ENCODE results near the gene PRKG1. TPM values are rescaled to one million over a fixed set of nuclear protein-coding genes. Genes with fewer than 3 reads are reported as not detected.

Gene PRKG1
- total and polyA plus RNA-seq, 7 experiments from 2014 or later, result 0.19 TPM; not detected in 6

GRCh38 chr10:51178634-51179033, 104.3 kb downstream of the PRKG1 start:
- POLR2A ChIA-PET, result no interaction called here
- intact Hi-C loops (cut with micrococcal nuclease), result no loop called here
- Histone ChIP-seq H3K36me3 (ENCODE audit: control insufficient read depth in 2 of 3, insufficient read depth in 3 of 3, low read length in 3 of 3) (no peaks in the 10 kb centered on the region), H3K4me3 (ENCODE audit: low read length) (no peak overlapping the region), H3K9me3 (ENCODE audit: control insufficient read depth in 2 of 3, low read length in 3 of 3) (no peaks in the 10 kb centered on the region), H3K27me3 (ENCODE audit: control insufficient read depth in 2 of 2, insufficient read depth in 2 of 2, low read length in 2 of 2) (no peaks in the 10 kb centered on the region), H3K27ac (ENCODE audit: low read depth, low read length) (no peak overlapping the region), H3K4me1 (ENCODE audit: control insufficient read depth in 2 of 2, insufficient read depth in 2 of 2, low read length in 2 of 2) (no peaks in the 10 kb centered on the region)
- DNase-seq (no peak), ATAC-seq (no peak)
- CTCF ChIA-PET, result no interaction called here
- no peaks in the 10 kb centered on the region for H3K36me3 Mint-ChIP-seq
- no peak overlapping the region for H3K4me3 Mint-ChIP-seq
- no peaks in the 10 kb centered on the region for H3K9me3 Mint-ChIP-seq
- no peaks in the 10 kb centered on the region for H3K27me3 Mint-ChIP-seq
- H3K27ac Mint-ChIP-seq, result no peak overlapping the region
- H3K4me1 Mint-ChIP-seq, result no peaks in the 10 kb centered on the region

GRCh38 chr10:51180141-51180540, 105.9 kb downstream of the PRKG1 start:
- ChIA-PET POLR2A (no interaction called here), CTCF (no interaction called here)
- no peak overlapping the region for H3K27ac ChIP-seq (ENCODE audit: low read depth, low read length)
- no peaks in the 10 kb centered on the region for H3K36me3 Mint-ChIP-seq
- no peaks in the 10 kb centered on the region for H3K9me3 ChIP-seq (ENCODE audit: control insufficient read depth in 2 of 3, low read length in 3 of 3)
- intact Hi-C loops (cut with micrococcal nuclease), result no loop called here
- peaks cover 0 to 2% (median 0%) of the 10 kb centered on the region in 11 donors for H3K9me3 Mint-ChIP-seq
- no peaks in the 10 kb centered on the region for H3K4me1 ChIP-seq (ENCODE audit: control insufficient read depth in 2 of 2, insufficient read depth in 2 of 2, low read length in 2 of 2)
- no peak overlapping the region for H3K4me3 Mint-ChIP-seq
- no peak overlapping the region for H3K4me3 ChIP-seq (ENCODE audit: low read length)
- H3K27ac Mint-ChIP-seq, result no peak overlapping the region
- no peaks in the 10 kb centered on the region for H3K36me3 ChIP-seq (ENCODE audit: control insufficient read depth in 2 of 3, insufficient read depth in 3 of 3, low read length in 3 of 3)
- H3K27me3 ChIP-seq (ENCODE audit: control insufficient read depth in 2 of 2, insufficient read depth in 2 of 2, low read length in 2 of 2), result no peaks in the 10 kb centered on the region
- DNase-seq (no peak), ATAC-seq (no peak)
- no peaks in the 10 kb centered on the region for H3K4me1 Mint-ChIP-seq
- no peaks in the 10 kb centered on the region for H3K27me3 Mint-ChIP-seq

DNA sequence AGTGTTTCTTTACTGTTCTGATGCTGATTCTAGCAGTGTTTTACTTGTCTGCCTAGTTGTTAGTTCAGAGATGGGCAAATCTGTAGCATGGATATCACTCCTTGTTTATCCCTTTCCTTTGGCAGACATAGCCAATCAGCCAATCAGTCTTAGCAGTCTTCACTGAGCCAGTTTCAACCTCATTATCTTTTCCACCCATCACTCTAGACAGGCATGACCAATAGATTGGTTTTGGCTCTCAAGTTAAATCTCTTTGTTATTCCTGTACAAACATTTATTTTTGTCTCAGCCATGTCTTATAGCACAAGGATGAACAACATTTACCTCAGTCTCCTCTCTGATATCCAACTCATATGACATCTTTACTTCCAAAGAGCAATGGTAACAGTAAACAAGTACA, 109.5 kb downstream of the PRKG1 start:
- H3K9me3 Mint-ChIP-seq, result peaks cover 0 to 5% (median 0%) of the 10 kb centered on the region in 11 donors
- no peaks in the 10 kb centered on the region for H3K36me3 Mint-ChIP-seq
- H3K4me3 Mint-ChIP-seq, result no peak overlapping the region
- ATAC-seq (no peak), DNase-seq (no peak)
- H3K27me3 Mint-ChIP-seq, result no peaks in the 10 kb centered on the region
- no peak overlapping the region for H3K27ac ChIP-seq (ENCODE audit: low read depth, low read length)
- H3K4me3 ChIP-seq (ENCODE audit: low read length), result no peak overlapping the region
- ChIA-PET CTCF (no interaction called here), POLR2A (no interaction called here)
- H3K4me1 ChIP-seq (ENCODE audit: control insufficient read depth in 2 of 2, insufficient read depth in 2 of 2, low read length in 2 of 2), result no peaks in the 10 kb centered on the region
- no peaks in the 10 kb centered on the region for H3K27me3 ChIP-seq (ENCODE audit: control insufficient read depth in 2 of 2, insufficient read depth in 2 of 2, low read length in 2 of 2)
- intact Hi-C loops (cut with micrococcal nuclease), result no loop called here
- no peaks in the 10 kb centered on the region for H3K4me1 Mint-ChIP-seq
- no peak overlapping the region for H3K27ac Mint-ChIP-seq
- H3K9me3 ChIP-seq (ENCODE audit: control insufficient read depth in 2 of 3, low read length in 3 of 3), result no peaks in the 10 kb centered on the region
- no peaks in the 10 kb centered on the region for H3K36me3 ChIP-seq (ENCODE audit: control insufficient read depth in 2 of 3, insufficient read depth in 3 of 3, low read length in 3 of 3)

DNA sequence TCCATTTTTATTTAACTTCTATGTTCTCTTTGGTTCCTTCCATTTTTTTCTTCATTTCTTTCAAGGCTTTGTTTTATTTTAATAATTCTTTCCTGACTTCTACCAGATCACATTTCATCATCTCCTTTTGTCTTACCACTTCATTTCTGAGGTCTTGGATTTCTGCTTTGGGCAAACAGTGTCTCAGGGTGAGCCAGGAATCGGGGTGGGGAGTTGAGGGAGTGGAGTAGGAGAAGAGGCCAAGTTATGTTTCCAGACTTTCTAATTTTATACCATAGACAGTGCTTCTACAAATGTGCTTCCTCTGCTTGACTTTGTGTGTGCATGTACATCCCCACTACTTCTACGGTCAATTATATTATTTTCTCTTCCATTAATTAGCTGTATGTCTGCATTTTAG, 112.1 kb downstream of the PRKG1 start:
- ATAC-seq (no peak), DNase-seq (no peak)
- no peaks in the 10 kb centered on the region for H3K4me1 ChIP-seq (ENCODE audit: control insufficient read depth in 2 of 2, insufficient read depth in 2 of 2, low read length in 2 of 2)
- H3K9me3 Mint-ChIP-seq, result peaks cover 0 to 5% (median 0%) of the 10 kb centered on the region in 11 donors
- H3K9me3 ChIP-seq (ENCODE audit: control insufficient read depth in 2 of 3, low read length in 3 of 3), result no peaks in the 10 kb centered on the region
- H3K36me3 Mint-ChIP-seq, result no peaks in the 10 kb centered on the region
- H3K27me3 Mint-ChIP-seq, result no peaks in the 10 kb centered on the region
- H3K4me3 Mint-ChIP-seq, result no peak overlapping the region
- H3K4me3 ChIP-seq (ENCODE audit: low read length), result no peak overlapping the region
- no peaks in the 10 kb centered on the region for H3K4me1 Mint-ChIP-seq
- H3K27ac ChIP-seq (ENCODE audit: low read depth, low read length), result no peak overlapping the region
- H3K27ac Mint-ChIP-seq, result no peak overlapping the region
- no peaks in the 10 kb centered on the region for H3K36me3 ChIP-seq (ENCODE audit: control insufficient read depth in 2 of 3, insufficient read depth in 3 of 3, low read length in 3 of 3)
- intact Hi-C loops (cut with micrococcal nuclease), result no loop called here
- H3K27me3 ChIP-seq (ENCODE audit: control insufficient read depth in 2 of 2, insufficient read depth in 2 of 2, low read length in 2 of 2), result no peaks in the 10 kb centered on the region
- POLR2A ChIA-PET, result no interaction called here
- CTCF ChIA-PET, result no interaction called here

DNA sequence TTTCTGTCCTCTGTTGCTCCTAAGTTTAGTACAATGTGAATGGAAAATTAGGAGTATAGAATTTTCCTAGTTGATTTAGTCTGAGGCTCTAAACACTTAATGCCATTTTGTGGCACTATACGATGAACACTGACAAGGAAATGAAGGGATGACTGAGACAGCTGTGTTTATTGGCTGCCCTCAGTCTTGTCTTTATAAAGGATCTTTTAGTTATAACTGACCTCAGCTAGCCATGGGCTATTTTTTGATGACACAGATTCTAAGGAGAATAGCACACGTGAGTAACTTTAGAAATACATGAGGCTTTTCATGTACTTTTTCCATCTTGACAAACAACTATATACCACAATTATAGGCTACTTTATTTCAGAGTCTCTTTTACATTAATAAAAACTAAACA, 113.7 kb downstream of the PRKG1 start:
- no peak overlapping the region for H3K4me3 Mint-ChIP-seq
- Histone ChIP-seq H3K4me3 (ENCODE audit: low read length) (no peak overlapping the region), H3K27me3 (ENCODE audit: control insufficient read depth in 2 of 2, insufficient read depth in 2 of 2, low read length in 2 of 2) (no peaks in the 10 kb centered on the region), H3K36me3 (ENCODE audit: control insufficient read depth in 2 of 3, insufficient read depth in 3 of 3, low read length in 3 of 3) (no peaks in the 10 kb centered on the region), H3K27ac (ENCODE audit: low read depth, low read length) (no peak overlapping the region), H3K4me1 (ENCODE audit: control insufficient read depth in 2 of 2, insufficient read depth in 2 of 2, low read length in 2 of 2) (no peaks in the 10 kb centered on the region), H3K9me3 (ENCODE audit: control insufficient read depth in 2 of 3, low read length in 3 of 3) (no peaks in the 10 kb centered on the region)
- no peak overlapping the region for H3K27ac Mint-ChIP-seq
- no peak for ATAC-seq
- ChIA-PET POLR2A (no interaction called here), CTCF (no interaction called here)
- H3K27me3 Mint-ChIP-seq, result no peaks in the 10 kb centered on the region
- no peaks in the 10 kb centered on the region for H3K36me3 Mint-ChIP-seq
- DNase-seq, result no peak
- peaks cover 0 to 5% (median 0%) of the 10 kb centered on the region in 11 donors for H3K9me3 Mint-ChIP-seq
- intact Hi-C loops (cut with micrococcal nuclease), result no loop called here
- no peaks in the 10 kb centered on the region for H3K4me1 Mint-ChIP-seq

- intact Hi-C loops (cut with micrococcal nuclease), result no loop called here
- Mint-ChIP-seq H3K27me3 (no peaks in the 10 kb centered on the region), H3K4me3 (no peak overlapping the region), H3K4me1 (no peaks in the 10 kb centered on the region), H3K27ac (no peak overlapping the region), H3K9me3 (peaks cover 0 to 5% (median 0%) of the 10 kb centered on the region in 11 donors), H3K36me3 (no peaks in the 10 kb centered on the region)
- Histone ChIP-seq H3K9me3 (ENCODE audit: control insufficient read depth in 2 of 3, low read length in 3 of 3) (no peaks in the 10 kb centered on the region), H3K36me3 (ENCODE audit: control insufficient read depth in 2 of 3, insufficient read depth in 3 of 3, low read length in 3 of 3) (no peaks in the 10 kb centered on the region), H3K4me3 (ENCODE audit: low read length) (no peak overlapping the region), H3K4me1 (ENCODE audit: control insufficient read depth in 2 of 2, insufficient read depth in 2 of 2, low read length in 2 of 2) (no peaks in the 10 kb centered on the region), H3K27me3 (ENCODE audit: control insufficient read depth in 2 of 2, insufficient read depth in 2 of 2, low read length in 2 of 2) (no peaks in the 10 kb centered on the region), H3K27ac (ENCODE audit: low read depth, low read length) (no peak overlapping the region)
- DNase-seq (no peak), ATAC-seq (no peak)
- POLR2A ChIA-PET, result no interaction called here
- CTCF ChIA-PET, result no interaction called here
These were observed 114.6 kb downstream of the PRKG1 start for GRCh38 chr10:51188866-51189265.

DNA sequence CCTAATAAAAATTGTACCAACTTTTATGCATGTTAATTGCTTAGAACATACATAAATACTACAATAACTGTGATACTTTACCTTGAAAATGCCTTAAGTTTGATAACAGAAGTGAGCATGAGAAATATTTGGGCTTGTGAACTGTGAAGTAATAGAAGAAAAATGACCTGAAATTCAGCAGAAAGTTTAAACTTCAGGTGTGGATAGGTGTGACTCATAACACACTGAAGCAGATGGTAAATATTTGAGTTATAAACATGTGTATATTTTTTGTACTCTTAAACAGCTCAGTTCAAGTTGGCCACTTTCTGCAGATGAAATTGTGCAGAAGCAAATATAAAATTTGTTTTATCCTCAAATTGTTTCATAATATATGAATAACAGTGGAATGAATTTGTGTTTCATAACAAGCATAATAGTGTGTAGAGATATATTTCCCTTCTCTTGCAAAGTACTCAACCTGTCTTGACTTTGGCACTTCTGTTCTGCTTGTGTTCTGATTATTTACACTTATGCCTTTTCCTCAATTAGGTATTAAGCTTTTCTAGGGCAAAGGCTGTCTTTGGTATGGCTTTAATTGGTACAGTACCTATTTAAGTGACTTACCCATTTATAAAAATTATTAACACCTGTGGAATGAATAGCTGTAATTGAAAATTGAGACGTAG, 122.4 kb downstream of the PRKG1 start:
- H3K36me3 ChIP-seq (ENCODE audit: control insufficient read depth in 2 of 3, insufficient read depth in 3 of 3, low read length in 3 of 3), result no peaks in the 10 kb centered on the region
- H3K9me3 Mint-ChIP-seq, result no peaks in the 10 kb centered on the region
- no peaks in the 10 kb centered on the region for H3K27me3 Mint-ChIP-seq
- ATAC-seq, result no peak
- no peaks in the 10 kb centered on the region for H3K36me3 Mint-ChIP-seq
- no peak overlapping the region for H3K27ac Mint-ChIP-seq
- no peak overlapping the region for H3K4me3 Mint-ChIP-seq
- CTCF ChIA-PET, result no interaction called here
- intact Hi-C loops (cut with micrococcal nuclease), result no loop called here
- H3K27ac ChIP-seq (ENCODE audit: low read depth, low read length), result no peak overlapping the region
- H3K4me3 ChIP-seq (ENCODE audit: low read length), result no peak overlapping the region
- DNase-seq, result no peak
- no peaks in the 10 kb centered on the region for H3K27me3 ChIP-seq (ENCODE audit: control insufficient read depth in 2 of 2, insufficient read depth in 2 of 2, low read length in 2 of 2)
- no peaks in the 10 kb centered on the region for H3K4me1 Mint-ChIP-seq
- H3K4me1 ChIP-seq (ENCODE audit: control insufficient read depth in 2 of 2, insufficient read depth in 2 of 2, low read length in 2 of 2), result no peaks in the 10 kb centered on the region
- no peaks in the 10 kb centered on the region for H3K9me3 ChIP-seq (ENCODE audit: control insufficient read depth in 2 of 3, low read length in 3 of 3)
- POLR2A ChIA-PET, result interaction anchor here (0.7 kb wide), 1 partner anchor 166 kb away, joined by 3 read pairs; no protein-coding TSS in a partner anchor

Data from naive thymus-derived CD4-positive, alpha-beta T cell (primary cell).